ENCODE measurements around the gene GHITM. TPM values are rescaled to one million over a fixed set of nuclear protein-coding genes. Genes with fewer than 3 reads are reported as not detected.

Gene GHITM
- total and polyA plus RNA-seq, 2 of the 8 experiments (the other 6 are each of a cell fraction or from before 2014, with no cell fraction given) = 86.2 to 97.0 TPM

DNA sequence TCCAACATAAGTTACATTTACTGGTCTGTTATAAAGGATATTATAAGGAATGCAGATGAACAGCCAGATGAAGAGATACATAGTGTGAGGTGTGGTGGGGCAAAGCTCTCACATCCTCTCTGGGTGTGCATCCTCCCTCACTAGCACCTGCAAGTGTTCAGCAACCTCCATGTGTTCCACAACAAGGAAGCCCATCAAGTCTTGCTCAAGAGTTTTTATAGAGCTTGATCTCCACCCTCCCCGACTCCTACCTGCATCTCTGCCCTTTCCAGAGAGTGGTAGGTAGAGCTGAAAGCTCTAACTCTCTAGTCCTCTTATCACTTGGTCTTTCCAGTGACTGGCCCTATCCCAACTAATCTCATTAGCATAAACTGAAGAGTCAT, 12.5 kb upstream of the GHITM start:
- Histone ChIP-seq H3K79me2 (ENCODE audit: control insufficient read depth in 1 of 2, insufficient read depth in 2 of 2, low read length in 2 of 2) (no peaks in the 10 kb centered on the region), H3K4me2 (ENCODE audit: insufficient read depth in 1 of 2, low read depth in 2 of 2, low read length in 2 of 2) (no peak overlapping the region), H3K9me3 (ENCODE audit: insufficient read depth in 2 of 2, low read depth in 1 of 2, low read length in 1 of 2) (peaks cover 20 to 23% of the 10 kb centered on the region in 2 experiments), H3K56ac (replicated peaks; ENCODE audit: insufficient read length, low read depth, low read length) (no peak overlapping the region), H3K27me3 (replicated peaks in 1 of 4; ENCODE audit: control insufficient read depth in 3 of 4, extremely low read depth in 1 of 4, insufficient read depth in 3 of 4, low read length in 3 of 4) (no peaks in the 10 kb centered on the region), H3K27ac (ENCODE audit: low read depth, low read length) (no peak overlapping the region), H2BK15ac (ENCODE audit: low read length) (no peak overlapping the region), H4K5ac (ENCODE audit: insufficient read length, low read depth, low read length) (no peak overlapping the region), H2BK120ac (replicated peaks; ENCODE audit: low read depth, low read length) (no peak overlapping the region), H2BK20ac (ENCODE audit: low read length) (no peak overlapping the region), H2BK12ac (ENCODE audit: low read depth, low read length) (no peak overlapping the region), H3K4ac (replicated peaks; ENCODE audit: insufficient read length, low read depth, low read length) (no peak overlapping the region), H3K23me2 (ENCODE audit: low read depth, low read length) (peaks cover 1% of the 10 kb centered on the region; the same call in 1 of the 2 replicates), H4K91ac (replicated peaks; ENCODE audit: insufficient read length, low read length) (no peak overlapping the region), H3K14ac (ENCODE audit: insufficient read length) (no peak overlapping the region), H4K20me1 (replicated peaks in 1 of 2; ENCODE audit: control insufficient read depth in 1 of 2, insufficient read depth in 2 of 2, low read length in 2 of 2) (no peaks in the 10 kb centered on the region), H3K18ac (ENCODE audit: extremely low read depth, low read length) (no peak overlapping the region), H3K79me1 (ENCODE audit: low read depth, low read length) (no peaks in the 10 kb centered on the region), H2AFZ (ENCODE audit: low read length) (no peak overlapping the region), H2BK5ac (ENCODE audit: low read depth, low read length) (no peak overlapping the region), H3K36me3 (ENCODE audit: control insufficient read depth in 2 of 4, insufficient read depth in 4 of 4, low read length in 3 of 4) (no peaks in the 10 kb centered on the region), H4K8ac (ENCODE audit: extremely low read depth, insufficient read depth, low read length) (no peak overlapping the region), H3K4me3 (ENCODE audit: extremely low read depth in 1 of 4, insufficient read depth in 2 of 4, low read depth in 3 of 4, low read length in 4 of 4) (no peak overlapping the region), H2AK5ac (ENCODE audit: low read depth, low read length) (no peak overlapping the region), H3K9ac (replicated peaks in 1 of 4; ENCODE audit: extremely low read depth in 1 of 4, low read depth in 3 of 4, low read length in 3 of 4) (no peak overlapping the region), H3K23ac (ENCODE audit: insufficient read length) (no peak overlapping the region), H3K4me1 (replicated peaks in 1 of 4; ENCODE audit: control insufficient read depth in 3 of 4, insufficient read depth in 4 of 4, low read length in 3 of 4) (no peaks in the 10 kb centered on the region)
- TF ChIP-seq PHF8 (conservative IDR thresholded peaks at IDR 0.05; ENCODE audit: low read depth, low read length) (no peak), EP300 (IDR thresholded peaks at IDR 0.05; ENCODE audit: borderline replicate concordance in 1 of 2, low read depth in 2 of 2, low read length in 2 of 2) (no peak), CTBP2 (IDR thresholded peaks at IDR 0.05; ENCODE audit: borderline replicate concordance, insufficient read depth, insufficient read length, low read length) (no peak), ZNF274 (IDR thresholded peaks at IDR 0.05; ENCODE audit: borderline replicate concordance, extremely low read depth, low read length) (no peak), TAF1 (IDR thresholded peaks at IDR 0.05; ENCODE audit: low read depth, low read length) (no peak), SP2 (IDR thresholded peaks at IDR 0.05; ENCODE audit: low read length) (no peak), SAP30 (IDR thresholded peaks at IDR 0.05; ENCODE audit: insufficient read depth, insufficient replicate concordance, low read length) (no peak)
- TF ChIP-seq, protein P1, sequence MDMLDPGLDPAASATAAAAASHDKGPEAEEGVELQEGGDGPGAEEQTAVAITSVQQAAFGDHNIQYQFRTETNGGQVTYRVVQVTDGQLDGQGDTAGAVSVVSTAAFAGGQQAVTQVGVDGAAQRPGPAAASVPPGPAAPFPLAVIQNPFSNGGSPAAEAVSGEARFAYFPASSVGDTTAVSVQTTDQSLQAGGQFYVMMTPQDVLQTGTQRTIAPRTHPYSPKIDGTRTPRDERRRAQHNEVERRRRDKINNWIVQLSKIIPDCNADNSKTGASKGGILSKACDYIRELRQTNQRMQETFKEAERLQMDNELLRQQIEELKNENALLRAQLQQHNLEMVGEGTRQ (IDR thresholded peaks at IDR 0.05; ENCODE audit: low read length) = no peak
- FAIRE-seq (no peak), DNase-seq (ENCODE audit: low read depth in 1 of 2, low spot score in 2 of 2) (no peak)
- ChIA-PET CTCF (ENCODE audit: partially characterized antibody) (interaction anchor here (1.1 to 2.1 kb wide), 4 partner anchors 13 to 88 kb away, joined by 3 to 6 read pairs (median 4); no protein-coding TSS in a partner anchor), POLR2A (ENCODE audit: partially characterized antibody) (no interaction called here)
- WGBS, 2 experiments (ENCODE audit: extremely low coverage in 1 of 2, insufficient coverage in 1 of 2, insufficient read length in 1 of 2, insufficient replicate concordance in 2 of 2, low coverage in 1 of 2, low lambda C conversion rate in 2 of 2, missing lambda C conversion rate in 1 of 2) = 94% methylated on average over 1 of the region's 1 CpG; no CpG with 5 or more reads in 1 of the 2 experiments

Measured in H1 (cell line).